ENCODE data around the gene CORO1C.

DNA sequence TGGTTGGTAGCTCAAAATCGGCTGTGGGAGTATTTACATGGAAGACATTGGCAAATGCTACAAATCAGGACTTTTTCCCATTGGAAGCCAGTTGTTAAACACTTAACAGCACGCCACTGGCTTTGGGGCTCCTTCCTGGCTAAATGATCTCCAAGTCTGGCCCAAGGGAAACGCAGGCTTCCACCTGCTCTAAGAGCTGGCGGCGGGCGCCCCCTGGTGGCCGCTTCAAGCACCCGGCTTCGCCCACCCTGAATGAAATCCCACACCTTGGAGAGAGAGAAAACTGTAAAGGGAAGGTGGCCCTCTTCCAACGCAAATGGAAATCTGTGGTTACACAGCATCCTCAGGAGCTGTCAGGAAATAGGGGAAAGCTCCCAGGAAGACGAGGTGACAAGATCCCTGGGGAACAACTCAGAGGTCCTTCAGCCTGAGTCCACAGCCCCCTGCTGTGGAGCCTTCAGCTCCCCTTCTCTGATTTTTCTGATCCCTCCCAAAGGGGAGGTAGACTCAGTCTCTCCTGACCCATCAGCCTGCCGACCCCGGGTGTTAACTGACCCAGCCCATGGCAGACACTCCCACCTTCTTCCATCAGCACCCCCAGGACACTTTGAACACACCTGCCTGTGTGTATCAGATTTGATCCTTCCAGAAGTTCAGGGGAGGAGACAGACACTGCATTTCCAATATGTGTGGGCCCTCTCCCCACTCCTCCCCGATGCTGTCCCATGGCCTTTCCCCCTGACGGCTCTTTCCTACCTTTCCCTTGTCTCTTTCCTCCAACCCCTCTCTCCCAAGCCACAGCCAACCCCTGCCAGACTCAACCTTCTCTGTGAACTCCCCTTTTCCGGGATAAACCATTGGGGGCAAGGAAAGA lies 113.0 kb downstream of the CORO1C start:
- no peak for TF ChIP-seq CEBPB (IDR thresholded peaks at IDR 0.05; ENCODE audit: low read depth)
- TF ChIP-seq ATF3 (IDR thresholded peaks at IDR 0.05), result no peak
- no peak for TF ChIP-seq POLR2AphosphoS5 (IDR thresholded peaks at IDR 0.05; ENCODE audit: low read depth, low read length)
- TF ChIP-seq, protein P1, sequence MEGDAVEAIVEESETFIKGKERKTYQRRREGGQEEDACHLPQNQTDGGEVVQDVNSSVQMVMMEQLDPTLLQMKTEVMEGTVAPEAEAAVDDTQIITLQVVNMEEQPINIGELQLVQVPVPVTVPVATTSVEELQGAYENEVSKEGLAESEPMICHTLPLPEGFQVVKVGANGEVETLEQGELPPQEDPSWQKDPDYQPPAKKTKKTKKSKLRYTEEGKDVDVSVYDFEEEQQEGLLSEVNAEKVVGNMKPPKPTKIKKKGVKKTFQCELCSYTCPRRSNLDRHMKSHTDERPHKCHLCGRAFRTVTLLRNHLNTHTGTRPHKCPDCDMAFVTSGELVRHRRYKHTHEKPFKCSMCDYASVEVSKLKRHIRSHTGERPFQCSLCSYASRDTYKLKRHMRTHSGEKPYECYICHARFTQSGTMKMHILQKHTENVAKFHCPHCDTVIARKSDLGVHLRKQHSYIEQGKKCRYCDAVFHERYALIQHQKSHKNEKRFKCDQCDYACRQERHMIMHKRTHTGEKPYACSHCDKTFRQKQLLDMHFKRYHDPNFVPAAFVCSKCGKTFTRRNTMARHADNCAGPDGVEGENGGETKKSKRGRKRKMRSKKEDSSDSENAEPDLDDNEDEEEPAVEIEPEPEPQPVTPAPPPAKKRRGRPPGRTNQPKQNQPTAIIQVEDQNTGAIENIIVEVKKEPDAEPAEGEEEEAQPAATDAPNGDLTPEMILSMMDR (IDR thresholded peaks at IDR 0.05 in 2 of 3, conservative IDR thresholded peaks at IDR 0.05 in 1 of 3; ENCODE audit: borderline replicate concordance in 1 of 3, insufficient read depth in 1 of 3, low read depth in 2 of 3, low read length in 2 of 3), result peak; percentile 95 to 99 (median 96)
- TF ChIP-seq, protein P2, sequence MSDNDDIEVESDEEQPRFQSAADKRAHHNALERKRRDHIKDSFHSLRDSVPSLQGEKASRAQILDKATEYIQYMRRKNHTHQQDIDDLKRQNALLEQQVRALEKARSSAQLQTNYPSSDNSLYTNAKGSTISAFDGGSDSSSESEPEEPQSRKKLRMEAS (IDR thresholded peaks at IDR 0.05), result no peak
- TF ChIP-seq POLR2A (IDR thresholded peaks at IDR 0.05; ENCODE audit: borderline replicate concordance, extremely low read depth, insufficient read depth, insufficient read length), result no peak
- no peak for TF ChIP-seq EZH2phosphoT487 (IDR thresholded peaks at IDR 0.05; ENCODE audit: borderline replicate concordance)
- TF ChIP-seq YY1 (IDR thresholded peaks at IDR 0.05; ENCODE audit: extremely low read depth, insufficient replicate concordance, low read depth, low read length), result peak; percentile 57

All from HCT116 (cell line).